K562 (cell line): ENCODE results near the gene LSM12. TPM values are rescaled to one million over a fixed set of nuclear protein-coding genes. Genes with fewer than 3 reads are reported as not detected.

ENCODE experiments used
- CC2D1A ChIP-seq: fragments of 450-650 bp; IDR thresholded peaks from 2 replicates; pipeline ENCODE4 v1.6.1; 2017; ENCODE audit warnings: mild to moderate bottlenecking
- ETV5 ChIP-seq: sonication (generic); formaldehyde crosslinking; IDR thresholded peaks from 2 replicates; pipeline ENCODE4 v1.4.0; 2020; ENCODE audit warnings: low read depth, mild to moderate bottlenecking, missing genetic modification reagents
- FOSL1 ChIP-seq: fragments of 200-800 bp; sonication (Bioruptor generic); conservative IDR thresholded peaks from 2 replicates; pipeline ENCODE4 v1.6.1; 2016; ENCODE audit warnings: missing genetic modification characterization, missing compliant biosample characterization
- FOXP1 ChIP-seq: sonication (generic); formaldehyde crosslinking; IDR thresholded peaks from 2 replicates; pipeline ENCODE4 v1.8.0; 2022; ENCODE audit warnings: mild to moderate bottlenecking, missing genetic modification reagents
- KLF10 ChIP-seq: fragments of 250-450 bp; sonication (Bioruptor Pico); IDR thresholded peaks from 2 replicates; pipeline ENCODE4 v1.6.1; 2021; ENCODE audit warnings: matching md5 sums
- PBX2 ChIP-seq, 2 experiments: IDR thresholded peaks in 1 of 2; conservative IDR thresholded peaks in 1 of 2; 2 replicates each; pipeline ENCODE4 v1.6.1; 2016; ENCODE audit warnings: low read depth in 2 of 2, mild to moderate bottlenecking in 1 of 2, missing compliant biosample characterization in 1 of 2, missing genetic modification characterization in 1 of 2, moderate library complexity in 1 of 2
- POLR2AphosphoS5 ChIP-seq: IDR thresholded peaks from 2 replicates; pipeline ENCODE4 v1.6.1; 2011; ENCODE audit warnings: mild to moderate bottlenecking, low read depth, low read length, moderate library complexity; ENCODE audit not compliant: control insufficient read depth, insufficient read depth
- RAD51 ChIP-seq: fragments of 450-650 bp; IDR thresholded peaks from 2 replicates; pipeline ENCODE4 v1.7.1; 2016; ENCODE audit warnings: low read depth, mild to moderate bottlenecking, borderline replicate concordance
- RREB1 ChIP-seq: fragments of 250-450 bp; sonication (Bioruptor Pico); IDR thresholded peaks from 2 replicates; pipeline ENCODE4 v1.4.0; 2020
- SMAD4 ChIP-seq: fragments of 250-450 bp; sonication (Bioruptor Pico); conservative IDR thresholded peaks from 2 replicates; pipeline ENCODE4 v1.8.0; 2021; ENCODE audit warnings: inconsistent platforms, mild to moderate bottlenecking, moderate library complexity
- TOE1 ChIP-seq, 2 experiments: fragments of 450-650 bp in 1 of 2; sonication (generic) in 1 of 2; formaldehyde crosslinking in 1 of 2; IDR thresholded peaks; 2 replicates each; pipeline versions ENCODE4 v1.7.1 to v1.8.0; 2016 to 2022; ENCODE audit warnings: borderline replicate concordance in 2 of 2, mild to moderate bottlenecking in 2 of 2, antibody characterized with exemption in 1 of 2, inconsistent platforms in 1 of 2, low read depth in 1 of 2, missing genetic modification reagents in 1 of 2, moderate library complexity in 1 of 2
- WHSC1 ChIP-seq: IDR thresholded peaks from one replicate; pipeline ENCODE4 v1.6.1; 2012; ENCODE audit warnings: low read length, control low read depth, inconsistent platforms
- XRCC4 ChIP-seq: IDR thresholded peaks from one replicate; pipeline ENCODE4 v1.6.1; 2011; ENCODE audit not compliant: insufficient read depth, insufficient read length; ENCODE audit errors: extremely low read depth
- ZNF184 ChIP-seq: sonication (generic); formaldehyde crosslinking; IDR thresholded peaks from 2 replicates; pipeline ENCODE4 v1.5.0; 2020; ENCODE audit warnings: missing genetic modification reagents
- ZNF23 ChIP-seq: fragments of 250-450 bp; sonication (Bioruptor Pico); IDR thresholded peaks from 2 replicates; pipeline ENCODE4 v1.4.0; 2020; ENCODE audit warnings: mild to moderate bottlenecking
- ZNF444 ChIP-seq: fragments of 250-450 bp; sonication (Bioruptor Pico); IDR thresholded peaks from 2 replicates; pipeline ENCODE4 v1.4.0; 2020; ENCODE audit warnings: mild to moderate bottlenecking, moderate library complexity
- ZNF449 ChIP-seq: fragments of 250-450 bp; sonication (Bioruptor Pico); IDR thresholded peaks from 2 replicates; pipeline ENCODE4 v1.8.0; 2022; ENCODE audit warnings: moderate library complexity, mild to moderate bottlenecking, inconsistent platforms
- polyA plus RNA-seq, 8 experiments: library from polyadenylated mRNA; depleted of rRNA in 4 of 8; stranded (reverse) in 5 of 8; unstranded in 3 of 8; fragments of >200 nt; fragmentation: Nextera tagmentation in 2 of 8; fragmentation: Illumina TruSeq in 1 of 8; extraction: Ambion mirVana in 2 of 8; extraction: Trizol in 1 of 8; gene quantifications; 2 replicates each; pipeline versions ENCODE4 v1.2.1 to v1.2.3, GENCODE V29; 2011 to 2014; ENCODE audit warnings: inconsistent platforms in 1 of 8, missing spikeins in 1 of 8
- total RNA-seq, 7 experiments: library from RNA; depleted of rRNA in 6 of 7; stranded (reverse); fragments of >200 nt in 6 of 7; fragmentation: Illumina TruSeq in 2 of 7; extraction: Trizol in 2 of 7; gene quantifications; 2 replicates each; pipeline versions ENCODE4 v1.2.1 to v1.2.3, GENCODE V29; 2011 to 2021; ENCODE audit warnings: low replicate concordance in 1 of 7

LSM12 gene
- total and polyA plus RNA-seq, 9 of the 15 experiments (the other 6 are each of a cell fraction or from before 2014, with no cell fraction given), result 53.0 to 258 (median 89.3) TPM

GRCh38 chr17:44110823-44111633 is 44.6 kb upstream of the LSM12 start (continued):
- TF ChIP-seq RREB1 (CRISPR knock-in tag) (no peak), ZNF23 (no peak), XRCC4 (no peak), PBX2 (CRISPR knock-in tag; IDR thresholded peaks at IDR 0.05; ENCODE audit: low read depth) (no peak), PBX2 (tag; conservative IDR thresholded peaks at IDR 0.05; ENCODE audit: low read depth) (no peak), ZNF444 (peak; percentile 33), TOE1 (IDR thresholded peaks at IDR 0.05; ENCODE audit: borderline replicate concordance) (no peak), TOE1 (CRISPR knock-in tag; IDR thresholded peaks at IDR 0.05; ENCODE audit: borderline replicate concordance, low read depth) (no peak), FOSL1 (tag) (no peak), POLR2AphosphoS5 (no peak; the same call in 1 of the 2 replicates), ZNF184 (CRISPR knock-in tag) (no peak), RAD51 (no peak), ZNF449 (CRISPR knock-in tag) (no peak), SMAD4 (CRISPR knock-in tag) (peak; percentile 88), FOXP1 (CRISPR knock-in tag) (no peak), ETV5 (CRISPR knock-in tag) (peak; percentile 59; the same call in 1 of the 2 replicates), KLF10 (CRISPR knock-in tag) (no peak), CC2D1A (no peak), WHSC1 (no peak)
